Fibroblast of the aortic adventitia (primary cell): Measurements from ENCODE around the gene MEF2B. TPM values are rescaled to one million over a fixed set of nuclear protein-coding genes. Genes with fewer than 3 reads are reported as not detected.

Source experiments
- DNase-seq: peaks from one replicate; pipeline ENCODE4 v3.0.0-alpha.2; 2010; ENCODE audit warnings: low read depth
- H3K4me3 ChIP-seq: 2 replicates; pipeline ENCODE4 v1.5.1; 2011; ENCODE audit warnings: low read depth, mild to moderate bottlenecking, control low read depth, low read length, moderate library complexity
- total RNA-seq: library from RNA; depleted of rRNA; stranded (reverse); fragments of >200 nt; gene quantifications from 2 replicates; pipeline ENCODE4 v1.2.3, GENCODE V29; 2012; ENCODE audit warnings: low replicate concordance
- TF ChIP-seq, protein P1 (sequence below): IDR thresholded peaks from 2 replicates; pipeline ENCODE4 v1.5.1; 2011; ENCODE audit warnings: mild to moderate bottlenecking, low read length, control low read depth, inconsistent platforms; ENCODE audit not compliant: insufficient read depth

Gene MEF2B
- total RNA-seq, 1 donor: 0.27 TPM

DNA sequence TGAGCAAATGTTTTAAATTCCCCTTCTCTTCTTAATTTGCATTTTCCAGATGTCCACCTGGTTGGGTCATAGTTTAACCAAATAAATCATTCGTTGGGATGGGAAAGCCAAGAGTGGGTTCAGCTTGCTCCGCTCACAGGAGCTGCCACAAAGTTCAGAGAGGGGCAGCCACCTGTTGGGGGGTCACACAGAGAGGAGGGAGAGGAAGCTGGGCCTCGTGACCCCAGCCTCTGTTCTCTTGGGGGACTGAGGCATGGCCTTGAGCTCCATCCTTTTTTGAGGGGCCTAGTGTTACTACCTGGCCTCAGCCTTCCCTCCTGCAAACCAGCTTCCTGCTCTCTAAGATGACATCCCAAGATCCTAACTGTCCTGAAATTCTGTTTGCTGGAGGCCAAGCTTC is 2.5 kb downstream of the MEF2B start:
- H3K4me3 ChIP-seq: no peak overlapping the region
- DNase-seq: no peak
- TF ChIP-seq, protein P1, sequence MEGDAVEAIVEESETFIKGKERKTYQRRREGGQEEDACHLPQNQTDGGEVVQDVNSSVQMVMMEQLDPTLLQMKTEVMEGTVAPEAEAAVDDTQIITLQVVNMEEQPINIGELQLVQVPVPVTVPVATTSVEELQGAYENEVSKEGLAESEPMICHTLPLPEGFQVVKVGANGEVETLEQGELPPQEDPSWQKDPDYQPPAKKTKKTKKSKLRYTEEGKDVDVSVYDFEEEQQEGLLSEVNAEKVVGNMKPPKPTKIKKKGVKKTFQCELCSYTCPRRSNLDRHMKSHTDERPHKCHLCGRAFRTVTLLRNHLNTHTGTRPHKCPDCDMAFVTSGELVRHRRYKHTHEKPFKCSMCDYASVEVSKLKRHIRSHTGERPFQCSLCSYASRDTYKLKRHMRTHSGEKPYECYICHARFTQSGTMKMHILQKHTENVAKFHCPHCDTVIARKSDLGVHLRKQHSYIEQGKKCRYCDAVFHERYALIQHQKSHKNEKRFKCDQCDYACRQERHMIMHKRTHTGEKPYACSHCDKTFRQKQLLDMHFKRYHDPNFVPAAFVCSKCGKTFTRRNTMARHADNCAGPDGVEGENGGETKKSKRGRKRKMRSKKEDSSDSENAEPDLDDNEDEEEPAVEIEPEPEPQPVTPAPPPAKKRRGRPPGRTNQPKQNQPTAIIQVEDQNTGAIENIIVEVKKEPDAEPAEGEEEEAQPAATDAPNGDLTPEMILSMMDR: no peak

DNA sequence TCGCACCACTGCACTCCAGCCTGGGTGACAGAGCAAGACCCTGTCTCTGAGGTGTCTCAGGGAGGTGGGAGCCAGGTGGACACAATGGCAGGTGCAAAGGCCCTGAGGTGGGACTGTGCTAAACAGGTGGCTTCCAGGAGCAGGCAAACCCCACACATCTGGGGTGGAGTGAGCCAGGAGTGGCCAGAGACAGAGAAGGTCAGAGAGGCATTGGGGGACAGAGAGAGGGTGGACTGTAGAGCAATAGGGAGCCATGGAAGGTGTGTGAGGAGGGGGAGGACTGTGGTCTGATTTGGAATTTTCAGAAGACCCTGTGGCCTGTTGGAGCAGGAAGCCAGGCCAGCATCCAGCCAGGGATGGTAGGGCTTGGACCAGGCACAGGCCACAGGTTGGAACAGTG is 4.7 kb downstream of the MEF2B start:
- DNase-seq: no peak
- no peak overlapping the region for H3K4me3 ChIP-seq
- TF ChIP-seq, protein P1: no peak

DNA sequence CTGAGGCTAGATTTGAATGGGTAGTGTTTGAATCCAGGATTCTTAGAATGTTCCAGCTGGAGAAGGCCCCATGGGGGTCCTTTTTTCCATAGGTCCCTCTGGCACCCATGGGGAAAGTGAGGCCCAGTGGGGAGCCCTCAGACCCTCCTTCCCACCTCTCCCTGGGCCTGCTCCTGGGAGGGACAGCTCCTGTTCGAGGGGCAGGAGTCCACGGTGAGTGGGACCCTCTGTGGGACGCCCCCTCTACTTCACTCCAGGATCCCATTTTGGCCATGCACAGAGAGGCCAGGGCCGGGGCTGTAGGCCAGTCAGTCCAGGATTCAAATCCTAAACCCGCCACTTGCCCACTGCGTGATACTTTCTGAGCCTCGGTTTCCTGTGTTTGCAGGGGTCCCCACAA is 7.6 kb downstream of the MEF2B start:
- TF ChIP-seq, protein P1: no peak
- H3K4me3 ChIP-seq: no peak overlapping the region
- DNase-seq: no peak

DNA sequence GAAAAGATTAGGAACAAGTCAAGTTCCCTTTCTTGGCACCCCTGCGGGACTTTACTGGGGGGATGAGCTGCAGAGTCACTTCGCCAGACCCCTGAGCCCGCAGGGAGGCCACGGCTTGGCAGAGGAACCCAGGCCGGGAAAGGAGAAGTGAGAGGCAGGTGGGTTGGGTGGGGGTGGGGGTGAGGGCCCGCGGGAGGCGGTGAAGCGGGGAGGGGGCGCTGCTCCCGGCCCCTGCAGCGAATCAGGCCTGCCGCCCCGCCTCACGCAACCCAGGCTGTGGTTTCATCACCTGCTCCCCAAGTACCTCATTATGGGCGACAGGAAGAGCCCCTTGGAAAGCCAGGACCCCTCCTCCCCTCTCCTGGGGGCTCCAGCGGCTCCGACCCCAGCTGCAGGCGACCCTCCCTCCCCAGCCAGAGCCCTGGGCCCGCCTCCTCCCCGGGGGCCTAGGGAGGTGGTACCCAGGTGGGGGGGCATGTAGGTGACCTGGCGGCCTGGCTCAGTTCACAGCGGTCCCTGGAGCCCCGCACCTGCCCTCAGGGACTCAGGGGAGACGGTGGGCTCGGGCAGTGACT is 9.5 kb downstream of the MEF2B start:
- TF ChIP-seq, protein P1: no peak
- no peak for DNase-seq
- H3K4me3 ChIP-seq: no peak overlapping the region

DNA sequence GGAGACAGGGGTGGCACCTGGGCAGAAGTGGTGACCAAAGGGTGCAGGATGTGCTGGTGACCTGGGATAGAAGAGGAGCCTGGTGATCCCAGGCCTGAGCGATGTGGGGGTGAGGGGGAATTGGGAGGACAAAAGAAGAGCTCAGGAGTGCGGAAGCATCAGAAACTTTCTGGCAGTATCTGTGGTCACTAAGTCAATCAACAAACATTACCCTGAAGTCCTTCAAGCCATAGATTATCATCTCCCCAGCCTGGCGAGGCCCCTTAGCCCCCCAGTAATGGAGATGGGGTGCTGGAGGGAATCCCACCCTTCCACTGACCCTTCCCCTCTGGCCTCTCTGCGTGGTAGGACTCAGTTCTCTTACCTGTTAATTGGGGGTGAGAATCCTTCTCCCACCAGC is 10.5 kb downstream of the MEF2B start:
- no peak for DNase-seq
- TF ChIP-seq, protein P1: no peak
- H3K4me3 ChIP-seq: no peak overlapping the region

DNA sequence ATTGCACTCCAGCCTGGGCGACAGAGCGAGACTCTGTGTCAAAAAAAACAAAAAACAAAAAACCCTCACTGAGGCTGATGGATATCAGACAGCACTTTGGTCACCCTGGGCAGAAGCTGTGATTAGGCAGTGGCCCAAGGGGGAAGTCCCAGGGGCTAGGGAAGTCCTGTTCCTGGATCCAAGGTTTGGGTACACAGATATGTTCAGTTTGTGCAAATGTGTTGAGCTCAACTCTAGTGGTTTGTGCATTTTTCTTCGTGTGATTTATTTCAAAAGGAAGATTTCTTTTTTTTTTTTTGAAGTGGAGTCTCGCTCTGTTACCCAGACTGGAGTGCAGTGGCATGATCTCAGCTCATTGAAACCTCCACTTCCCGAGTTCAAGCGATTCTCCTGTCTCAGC is 12.3 kb downstream of the MEF2B start:
- TF ChIP-seq, protein P1: no peak

DNA sequence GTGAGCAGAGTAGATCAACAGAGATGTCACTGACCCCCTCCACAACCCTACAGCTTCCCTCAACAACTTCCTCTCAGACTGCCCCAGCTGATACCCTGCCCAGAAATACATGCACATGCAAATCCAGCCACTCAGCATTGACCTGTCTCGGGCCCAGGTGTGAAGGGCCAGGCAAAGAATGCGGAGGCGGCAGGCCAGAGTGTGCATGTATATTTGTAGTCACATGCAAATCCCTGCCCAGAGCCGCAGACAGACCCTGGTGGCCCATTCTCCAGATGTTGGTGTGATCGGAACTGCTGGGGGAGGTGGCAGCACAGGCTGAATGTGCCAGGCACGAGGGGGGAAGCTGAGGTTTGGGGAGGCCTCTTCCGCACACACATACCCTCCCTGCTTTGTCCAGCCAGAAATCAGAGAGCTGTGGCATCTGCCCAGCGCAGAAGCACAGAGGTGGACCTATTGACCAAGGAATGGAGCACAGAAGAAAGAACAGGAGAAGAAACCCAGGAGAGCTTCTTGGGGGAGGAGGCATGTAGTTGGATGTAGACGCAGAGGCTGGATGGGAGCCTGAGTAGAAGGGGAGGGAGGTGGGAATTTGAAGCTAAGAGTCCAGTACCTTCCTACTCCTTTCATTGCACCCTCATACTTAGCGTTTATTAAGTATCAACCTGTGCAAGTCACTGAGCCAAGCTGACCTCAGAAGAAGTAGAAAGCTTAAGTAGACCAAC is 14.4 kb downstream of the MEF2B start:
- H3K4me3 ChIP-seq: no peak overlapping the region
- TF ChIP-seq, protein P1: no peak
- no peak for DNase-seq

More for the DNA sequence above, 12.3 kb downstream of the MEF2B start:
- DNase-seq: no peak
- H3K4me3 ChIP-seq: no peak overlapping the region
